ENCODE results near the gene IL12RB1. TPM values are rescaled to one million over a fixed set of nuclear protein-coding genes. Genes with fewer than 3 reads are reported as not detected.

IL12RB1 gene
- polyA plus RNA-seq, 1 donor (not counting 4 experiments of a cell fraction or from before 2014, with no cell fraction given), result 0.09 TPM

GRCh38 chr19:18074192-18074591 is 12.5 kb downstream of the IL12RB1 start:
- Histone ChIP-seq H3K27me3 (ENCODE audit: control insufficient read depth, extremely low read depth, insufficient read depth, low read length) (no peaks in the 10 kb centered on the region), H3K4me3 (ENCODE audit: control insufficient read depth in 2 of 3, extremely low read depth in 1 of 3, insufficient read depth in 2 of 3, low read depth in 1 of 3, low read length in 3 of 3) (no peak overlapping the region), H3K79me2 (ENCODE audit: control insufficient read depth, insufficient read depth, low read length) (no peaks in the 10 kb centered on the region), H3K9ac (ENCODE audit: control insufficient read depth, extremely low read depth, insufficient read depth, low read length) (no peak overlapping the region), H3K4me2 (ENCODE audit: control insufficient read depth, extremely low read depth, insufficient read depth, low read depth, low read length) (no peak overlapping the region), H3K9me3 (ENCODE audit: control insufficient read depth, low read depth, low read length) (no peaks in the 10 kb centered on the region), H4K20me1 (ENCODE audit: control insufficient read depth, extremely low read depth, insufficient read depth, low read length) (no peaks in the 10 kb centered on the region), H3K27ac (ENCODE audit: control insufficient read depth, insufficient read depth, low read length) (no peak overlapping the region), H3K4me1 (ENCODE audit: control insufficient read depth, extremely low read depth, insufficient read depth, low read length) (no peaks in the 10 kb centered on the region), H3K9me1 (ENCODE audit: control insufficient read depth, extremely low read depth, insufficient read depth, low read length) (no peaks in the 10 kb centered on the region), H3K36me3 (ENCODE audit: control insufficient read depth in 2 of 2, extremely low read depth in 1 of 2, insufficient read depth in 2 of 2, low read length in 2 of 2) (no peaks in the 10 kb centered on the region), H2AFZ (ENCODE audit: control insufficient read depth, low read length) (no peak overlapping the region)
- DNase-seq (ENCODE audit: low read depth, low spot score) (no peak), FAIRE-seq (no peak)
- dilution Hi-C loops (cut with MboI; ENCODE audit: extremely low pct_ligation_motif_present, low sequenced_read_pairs), result no loop called here
- TF ChIP-seq CTCF (optimal IDR thresholded peaks at IDR 0.05 in 1 of 3, IDR thresholded peaks at IDR 0.05 in 1 of 3, conservative IDR thresholded peaks at IDR 0.05 in 1 of 3; ENCODE audit: extremely low read depth in 1 of 3, insufficient read depth in 2 of 3, low read length in 3 of 3), result peak in 1 of 3 experiments; percentile 7
- no peak for TF ChIP-seq EZH2 (IDR thresholded peaks at IDR 0.05; ENCODE audit: low read length)

- Histone ChIP-seq H4K20me1 (ENCODE audit: control insufficient read depth, extremely low read depth, insufficient read depth, low read length) (no peaks in the 10 kb centered on the region), H3K9me1 (ENCODE audit: control insufficient read depth, extremely low read depth, insufficient read depth, low read length) (no peaks in the 10 kb centered on the region), H3K79me2 (ENCODE audit: control insufficient read depth, insufficient read depth, low read length) (no peaks in the 10 kb centered on the region), H3K9ac (ENCODE audit: control insufficient read depth, extremely low read depth, insufficient read depth, low read length) (no peak overlapping the region), H3K4me3 (ENCODE audit: control insufficient read depth in 2 of 3, extremely low read depth in 1 of 3, insufficient read depth in 2 of 3, low read depth in 1 of 3, low read length in 3 of 3) (no peak overlapping the region), H3K4me1 (ENCODE audit: control insufficient read depth, extremely low read depth, insufficient read depth, low read length) (no peaks in the 10 kb centered on the region), H2AFZ (ENCODE audit: control insufficient read depth, low read length) (no peak overlapping the region), H3K36me3 (ENCODE audit: control insufficient read depth in 2 of 2, extremely low read depth in 1 of 2, insufficient read depth in 2 of 2, low read length in 2 of 2) (no peaks in the 10 kb centered on the region), H3K27me3 (ENCODE audit: control insufficient read depth, extremely low read depth, insufficient read depth, low read length) (no peaks in the 10 kb centered on the region), H3K9me3 (ENCODE audit: control insufficient read depth, low read depth, low read length) (no peaks in the 10 kb centered on the region), H3K4me2 (ENCODE audit: control insufficient read depth, extremely low read depth, insufficient read depth, low read depth, low read length) (no peak overlapping the region), H3K27ac (ENCODE audit: control insufficient read depth, insufficient read depth, low read length) (no peak overlapping the region)
- no peak for FAIRE-seq
- TF ChIP-seq CTCF (optimal IDR thresholded peaks at IDR 0.05 in 1 of 3, IDR thresholded peaks at IDR 0.05 in 1 of 3, conservative IDR thresholded peaks at IDR 0.05 in 1 of 3; ENCODE audit: extremely low read depth in 1 of 3, insufficient read depth in 2 of 3, low read length in 3 of 3), result no peak
- no peak for TF ChIP-seq EZH2 (IDR thresholded peaks at IDR 0.05; ENCODE audit: low read length)
- DNase-seq (ENCODE audit: low read depth, low spot score), result no peak
- dilution Hi-C loops (cut with MboI; ENCODE audit: extremely low pct_ligation_motif_present, low sequenced_read_pairs), result no loop called here
Observed at GRCh38 chr19:18073197-18073596, 13.5 kb downstream of the IL12RB1 start.

Measured in keratinocyte (primary cell).